Inferior parietal cortex (tissue), 1 donor: ENCODE results near the gene SEMA3D.

Experiments
- DNase-seq: peaks from one replicate; pipeline ENCODE4 v3.0.0-alpha.2; 2016; ENCODE audit errors: extremely low spot score

SEMA3D gene

GRCh38 chr7:85184599-85185423 is 2.0 kb downstream of the SEMA3D start:
- no peak for DNase-seq

GRCh38 chr7:85183296-85183695 is 3.6 kb downstream of the SEMA3D start:
- no peak for DNase-seq

GRCh38 chr7:85178531-85179298 is 8.1 kb downstream of the SEMA3D start:
- no peak for DNase-seq

DNA sequence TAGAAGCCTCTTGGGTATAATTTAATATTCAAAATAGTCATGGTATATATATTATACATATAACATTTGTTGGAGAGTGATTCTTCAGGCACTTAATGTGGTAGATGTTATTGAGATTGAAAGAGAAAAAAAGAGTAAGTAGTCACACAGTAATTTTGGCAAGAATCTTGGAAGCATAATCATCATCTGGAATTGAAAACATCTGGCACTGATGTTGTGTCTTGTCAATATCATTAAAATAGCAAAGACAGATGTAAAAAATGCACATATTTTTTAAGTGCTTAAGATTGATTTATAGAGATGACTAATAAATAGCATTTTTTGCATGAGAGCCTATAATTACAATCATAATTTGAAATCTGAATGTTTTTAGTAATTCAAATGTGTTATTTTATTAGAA is 9.5 kb downstream of the SEMA3D start:
- DNase-seq: no peak

- DNase-seq: no peak
Measured at GRCh38 chr7:85176197-85176596, 10.7 kb downstream of the SEMA3D start.

GRCh38 chr7:85175217-85175616 is 11.6 kb downstream of the SEMA3D start:
- no peak for DNase-seq

GRCh38 chr7:85172530-85172941 is 14.3 kb downstream of the SEMA3D start:
- no peak for DNase-seq

GRCh38 chr7:85167636-85168035 is 19.2 kb downstream of the SEMA3D start:
- no peak for DNase-seq

GRCh38 chr7:85165263-85165662 is 21.6 kb downstream of the SEMA3D start:
- DNase-seq: no peak

- DNase-seq: no peak
Measured at GRCh38 chr7:85164376-85164775, 22.5 kb downstream of the SEMA3D start.

- no peak for DNase-seq
Measured at GRCh38 chr7:85162721-85163120, 24.1 kb downstream of the SEMA3D start.

GRCh38 chr7:85160223-85160622 is 26.6 kb downstream of the SEMA3D start:
- no peak for DNase-seq

DNA sequence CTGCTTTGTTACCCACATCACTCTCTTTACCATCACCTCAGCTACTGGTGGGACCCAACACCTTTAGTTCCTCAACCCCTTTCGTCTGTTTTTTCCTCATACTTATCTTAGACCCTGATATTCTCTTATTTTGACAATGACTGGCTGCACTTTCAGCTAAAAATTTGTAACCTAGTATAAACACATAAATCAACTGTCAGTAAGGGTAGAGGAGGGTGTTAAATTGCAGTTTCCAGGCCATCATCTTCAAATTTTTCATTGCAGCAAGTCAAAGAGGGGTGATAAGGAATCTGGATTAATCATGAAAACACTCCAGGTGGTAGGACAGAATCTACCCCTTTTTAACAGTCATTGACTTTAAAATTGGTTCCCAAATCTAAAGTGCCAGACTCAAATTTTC is 27.9 kb downstream of the SEMA3D start:
- DNase-seq: no peak

DNA sequence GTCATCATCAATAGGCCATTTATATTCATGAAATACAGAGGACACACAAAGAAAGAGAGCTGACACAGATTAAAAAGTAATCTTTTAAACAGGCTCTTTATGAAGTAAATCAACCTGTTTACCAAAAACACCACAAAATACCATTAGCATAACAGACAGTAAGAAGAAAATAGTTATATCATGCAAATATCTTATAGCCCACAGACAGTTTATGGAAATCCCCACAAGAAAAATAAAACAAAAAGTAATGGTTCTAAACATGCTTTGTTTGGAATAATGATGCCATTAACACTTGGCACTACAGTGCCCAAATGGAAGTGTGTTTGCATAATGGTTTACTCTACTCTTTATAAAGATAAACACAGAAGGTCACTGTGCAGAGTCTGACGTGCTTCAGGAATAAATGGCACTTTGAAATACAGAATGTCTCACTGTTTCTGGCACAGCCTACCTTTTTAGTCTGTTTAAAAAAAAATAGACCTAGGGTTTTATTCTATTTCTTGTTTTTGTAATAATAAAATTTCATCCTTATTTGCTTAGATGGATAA is 30.1 kb downstream of the SEMA3D start:
- no peak for DNase-seq

- no peak for DNase-seq
Measured at GRCh38 chr7:85154282-85154937, 32.4 kb downstream of the SEMA3D start.

DNA sequence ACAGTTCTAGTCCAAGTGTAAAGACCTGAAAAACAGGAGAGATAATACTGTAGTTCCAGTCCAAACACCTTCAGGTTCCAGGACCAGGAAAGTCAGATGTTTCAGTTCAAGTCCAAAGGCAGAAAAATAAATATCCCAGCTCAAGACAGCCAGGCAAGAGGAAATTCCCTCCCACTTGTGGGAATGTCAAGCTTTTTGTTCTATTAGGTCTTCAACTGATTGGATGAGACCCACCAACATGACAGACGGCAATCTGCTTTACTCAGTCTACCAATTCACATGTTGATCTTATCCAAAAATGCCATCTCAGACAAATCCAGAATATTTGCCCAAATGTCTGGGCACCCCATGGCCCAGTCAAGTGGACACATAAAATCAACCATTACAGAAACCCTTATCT is 33.1 kb downstream of the SEMA3D start:
- no peak for DNase-seq

DNA sequence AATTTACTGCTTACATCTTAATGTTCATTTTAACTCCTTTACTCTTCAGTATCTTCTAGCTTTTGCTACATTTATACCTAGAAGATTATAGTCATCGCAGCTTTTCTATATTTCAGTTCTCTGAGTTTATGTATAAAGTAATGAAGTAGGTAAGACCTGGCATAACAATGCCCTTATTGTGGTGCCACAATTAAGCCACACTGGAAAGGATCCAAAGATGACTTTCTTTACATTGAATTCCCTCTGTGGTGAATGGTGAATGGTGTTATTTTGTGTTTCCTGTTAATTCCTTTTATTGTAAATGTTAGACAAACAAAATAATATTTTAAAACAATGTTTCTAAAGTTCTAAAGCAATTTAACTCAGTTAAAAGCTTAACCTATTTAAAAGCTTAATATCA is 36.2 kb downstream of the SEMA3D start:
- no peak for DNase-seq

- DNase-seq: no peak
Measured at GRCh38 chr7:85144771-85145170, 42.1 kb downstream of the SEMA3D start.

- DNase-seq: no peak
Measured at GRCh38 chr7:85135977-85136376, 50.9 kb downstream of the SEMA3D start.

DNA sequence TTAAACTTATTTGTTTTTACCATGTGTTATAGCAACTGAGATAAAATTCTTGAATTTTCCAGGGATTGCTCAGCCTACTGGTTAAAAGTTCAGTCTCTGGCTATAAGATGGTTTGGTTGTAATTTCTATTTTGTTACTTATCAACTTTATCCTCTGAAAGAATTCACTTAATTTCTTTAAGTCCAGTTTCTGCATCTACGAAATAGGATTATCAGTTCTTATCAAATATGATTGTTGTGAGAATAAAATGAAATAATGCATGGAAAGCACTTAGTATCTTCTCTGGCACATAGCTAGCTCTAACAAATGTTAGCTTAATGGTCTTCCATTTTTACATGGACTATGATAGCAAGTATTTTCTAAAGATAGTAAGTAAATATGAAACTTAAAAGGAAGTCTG is 53.3 kb downstream of the SEMA3D start:
- no peak for DNase-seq

DNA sequence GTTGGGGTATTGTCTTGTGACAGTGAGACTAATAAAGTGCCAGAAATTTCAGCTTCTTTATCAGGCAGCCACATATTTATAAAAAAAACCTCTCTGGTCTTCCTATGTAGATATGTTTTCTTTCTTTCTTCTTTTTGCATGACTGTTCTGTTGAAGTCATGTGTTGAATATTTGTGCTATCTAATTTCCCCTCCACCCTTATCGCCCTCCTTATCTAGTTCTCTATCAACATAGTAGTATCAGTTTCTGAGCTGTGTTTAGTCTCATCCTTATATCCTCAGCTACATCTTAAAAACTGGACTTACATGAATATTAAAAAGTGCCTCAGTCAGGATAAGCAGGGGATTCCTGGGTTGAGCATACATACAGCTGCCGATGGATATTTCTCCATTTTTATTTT is 53.9 kb downstream of the SEMA3D start:
- DNase-seq: no peak

GRCh38 chr7:85130702-85131101 is 56.2 kb downstream of the SEMA3D start:
- DNase-seq: no peak
